Upper lobe of right lung (tissue), 1 donor: ENCODE data around the gene ADAMTS2. TPM values are rescaled to one million over a fixed set of nuclear protein-coding genes. Genes with fewer than 3 reads are reported as not detected.

Experiments
- ATAC-seq: fragments of 200-7000 bp; cut with Tn5 transposase; one replicate; pipeline ENCODE4 v1.9.1; 2020; ENCODE audit warnings: mild to moderate bottlenecking, moderate library complexity
- DNase-seq: peaks from one replicate; pipeline ENCODE4 v3.0.0-alpha.2; 2020
- H3K27ac ChIP-seq: fragments of 200-600 bp; one replicate; pipeline ENCODE4 v1.8.0; 2022
- H3K27me3 ChIP-seq: fragments of 200-600 bp; one replicate; pipeline ENCODE4 v1.8.0; 2022; ENCODE audit warnings: mild to moderate bottlenecking
- H3K36me3 ChIP-seq: fragments of 200-600 bp; one replicate; pipeline ENCODE4 v1.8.0; 2022
- H3K4me1 ChIP-seq: fragments of 200-600 bp; one replicate; pipeline ENCODE4 v1.8.0; 2022
- H3K4me3 ChIP-seq: fragments of 200-600 bp; one replicate; pipeline ENCODE4 v1.8.0; 2022; ENCODE audit warnings: mild to moderate bottlenecking
- H3K9me3 ChIP-seq: fragments of 200-600 bp; one replicate; pipeline ENCODE4 v1.8.0; 2022
- intact Hi-C: fragments of 100-400 bp; cut with DNase I; formaldehyde crosslinking; loops from one replicate; pipeline ENCODE4 v1.11.0; 2022
- total RNA-seq: library from RNA; stranded (reverse); fragmentation: NEBNext Ultra II Directional; extraction: Animal tissue kit (Norgen Biotek cat#: 25700); gene quantifications from one replicate; pipeline ENCODE4 v1.2.1, GENCODE V29; 2021
- TF ChIP-seq, protein P1 (sequence below): fragments of 200-600 bp; IDR thresholded peaks from one replicate; pipeline ENCODE4 v1.8.0; 2022; ENCODE audit warnings: antibody characterized with exemption
- donor health status: DM: no; HTN: yes; CAD: no; lungs with severe emphysema.

ADAMTS2 gene
- total RNA-seq, 1 donor from 2014 or later, result 16.4 TPM

DNA sequence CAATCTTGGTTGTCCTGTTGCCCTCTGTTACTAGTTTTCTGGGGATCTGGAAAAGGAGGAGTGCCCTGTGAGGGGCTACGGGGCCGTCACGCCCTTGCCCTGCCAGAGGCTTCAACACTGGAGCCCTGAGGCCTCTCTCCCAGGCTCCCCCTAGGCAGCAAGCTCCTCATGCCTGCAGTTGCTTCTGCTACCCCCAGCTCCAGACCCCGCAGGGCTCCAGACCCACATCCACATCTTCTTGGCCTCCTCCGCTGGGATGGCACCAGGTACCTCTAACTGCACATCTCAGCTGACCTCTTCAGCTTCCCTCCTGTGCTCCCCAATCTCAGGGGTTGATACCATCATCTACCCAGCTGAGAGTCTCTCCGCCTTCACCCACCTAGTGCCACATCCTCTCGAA lies 169.1 kb downstream of the ADAMTS2 start:
- TF ChIP-seq, protein P1, sequence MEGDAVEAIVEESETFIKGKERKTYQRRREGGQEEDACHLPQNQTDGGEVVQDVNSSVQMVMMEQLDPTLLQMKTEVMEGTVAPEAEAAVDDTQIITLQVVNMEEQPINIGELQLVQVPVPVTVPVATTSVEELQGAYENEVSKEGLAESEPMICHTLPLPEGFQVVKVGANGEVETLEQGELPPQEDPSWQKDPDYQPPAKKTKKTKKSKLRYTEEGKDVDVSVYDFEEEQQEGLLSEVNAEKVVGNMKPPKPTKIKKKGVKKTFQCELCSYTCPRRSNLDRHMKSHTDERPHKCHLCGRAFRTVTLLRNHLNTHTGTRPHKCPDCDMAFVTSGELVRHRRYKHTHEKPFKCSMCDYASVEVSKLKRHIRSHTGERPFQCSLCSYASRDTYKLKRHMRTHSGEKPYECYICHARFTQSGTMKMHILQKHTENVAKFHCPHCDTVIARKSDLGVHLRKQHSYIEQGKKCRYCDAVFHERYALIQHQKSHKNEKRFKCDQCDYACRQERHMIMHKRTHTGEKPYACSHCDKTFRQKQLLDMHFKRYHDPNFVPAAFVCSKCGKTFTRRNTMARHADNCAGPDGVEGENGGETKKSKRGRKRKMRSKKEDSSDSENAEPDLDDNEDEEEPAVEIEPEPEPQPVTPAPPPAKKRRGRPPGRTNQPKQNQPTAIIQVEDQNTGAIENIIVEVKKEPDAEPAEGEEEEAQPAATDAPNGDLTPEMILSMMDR, result no peak
- Histone ChIP-seq H3K36me3 (no peaks in the 10 kb centered on the region), H3K27ac (no peak overlapping the region), H3K4me3 (no peak overlapping the region), H3K4me1 (no peaks in the 10 kb centered on the region), H3K9me3 (no peaks in the 10 kb centered on the region), H3K27me3 (no peaks in the 10 kb centered on the region)
- intact Hi-C loops, result no loop called here
- DNase-seq, result no peak
- no peak for ATAC-seq

DNA sequence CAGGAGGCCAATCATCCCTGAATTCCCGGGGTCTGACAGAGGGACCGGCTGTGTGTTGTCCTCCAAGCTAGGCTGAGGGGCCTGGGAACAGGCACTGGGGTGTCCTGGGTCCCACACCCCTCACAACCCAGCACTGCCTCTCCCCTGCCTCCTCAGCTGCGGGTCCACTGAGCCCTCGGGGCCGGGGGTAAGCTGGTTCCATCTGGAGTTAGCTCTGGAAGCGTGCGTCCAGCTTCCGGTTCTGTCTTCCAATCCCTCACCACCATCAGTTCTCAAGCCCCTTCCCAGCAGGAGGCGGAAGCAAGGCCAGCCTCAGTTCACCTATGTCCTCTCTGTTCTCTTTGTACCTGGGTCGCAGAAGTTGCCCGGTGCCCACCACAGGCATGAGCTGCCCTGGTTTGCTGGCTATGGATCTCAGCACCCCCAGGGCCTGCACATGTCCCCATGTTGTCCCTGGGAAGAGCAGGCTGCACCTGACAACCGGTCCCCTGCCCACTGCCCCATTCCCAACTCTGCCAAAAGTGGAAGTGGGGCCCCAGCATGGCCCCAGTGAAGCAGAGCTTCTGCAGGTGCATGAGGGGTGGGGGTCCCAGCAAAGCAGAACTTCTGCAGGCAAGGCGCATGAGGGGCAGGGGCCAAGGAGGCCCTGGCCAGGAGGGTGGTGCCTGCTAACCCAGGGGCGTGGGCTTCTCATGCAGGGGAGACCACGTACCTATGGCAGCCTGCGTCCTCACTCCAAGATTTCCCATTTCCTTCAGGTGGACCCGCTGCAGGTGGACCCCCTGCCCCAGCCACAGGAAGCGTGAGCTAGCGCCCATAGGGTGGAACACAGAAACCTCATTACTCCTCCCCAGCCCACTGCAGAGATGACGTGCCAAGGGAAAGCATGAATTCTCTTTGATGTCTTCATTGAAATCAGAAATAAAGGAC lies 173.2 kb downstream of the ADAMTS2 start:
- TF ChIP-seq, protein P1, result no peak
- DNase-seq (no peak), ATAC-seq (no peak)
- intact Hi-C loops, result no loop called here
- Histone ChIP-seq H3K4me3 (no peak overlapping the region), H3K27me3 (peaks cover 4% of the 10 kb centered on the region), H3K9me3 (no peaks in the 10 kb centered on the region), H3K4me1 (peaks cover 6% of the 10 kb centered on the region), H3K36me3 (no peaks in the 10 kb centered on the region), H3K27ac (no peak overlapping the region)

DNA sequence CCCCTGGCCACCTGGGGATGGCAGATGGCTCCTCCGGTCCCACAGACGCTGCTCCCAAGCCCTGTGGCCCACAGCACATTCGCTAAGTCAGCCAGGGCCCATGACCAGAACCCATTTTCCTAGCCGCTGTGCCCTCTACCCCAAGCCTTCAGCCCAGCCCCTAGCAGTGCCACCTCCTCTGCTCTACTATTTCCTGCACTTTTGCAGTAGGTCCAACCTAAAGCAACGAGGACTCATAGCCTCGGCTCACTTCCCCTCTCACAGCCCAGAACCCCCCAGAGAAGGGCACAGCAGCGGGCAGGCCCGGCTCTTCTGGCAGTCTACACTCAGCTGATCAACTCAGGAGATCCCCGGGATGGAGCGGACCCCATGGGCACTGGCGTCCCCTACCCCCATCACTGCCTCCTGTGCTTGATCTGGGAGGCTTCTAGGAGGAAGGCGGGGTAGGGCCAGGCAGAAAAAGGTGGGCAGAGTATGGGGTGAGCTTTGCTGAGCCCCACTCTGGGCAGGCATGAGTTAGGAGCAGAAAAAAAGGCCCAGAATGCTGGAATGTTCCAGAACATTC lies 173.9 kb downstream of the ADAMTS2 start:
- H3K27me3 ChIP-seq, result peaks cover 9% of the 10 kb centered on the region
- H3K36me3 ChIP-seq, result no peaks in the 10 kb centered on the region
- no peak overlapping the region for H3K4me3 ChIP-seq
- ATAC-seq (no peak), DNase-seq (no peak)
- intact Hi-C loops, result no loop called here
- TF ChIP-seq, protein P1, result no peak
- H3K9me3 ChIP-seq, result no peaks in the 10 kb centered on the region
- H3K4me1 ChIP-seq, result peaks cover 9% of the 10 kb centered on the region
- H3K27ac ChIP-seq, result no peak overlapping the region

DNA sequence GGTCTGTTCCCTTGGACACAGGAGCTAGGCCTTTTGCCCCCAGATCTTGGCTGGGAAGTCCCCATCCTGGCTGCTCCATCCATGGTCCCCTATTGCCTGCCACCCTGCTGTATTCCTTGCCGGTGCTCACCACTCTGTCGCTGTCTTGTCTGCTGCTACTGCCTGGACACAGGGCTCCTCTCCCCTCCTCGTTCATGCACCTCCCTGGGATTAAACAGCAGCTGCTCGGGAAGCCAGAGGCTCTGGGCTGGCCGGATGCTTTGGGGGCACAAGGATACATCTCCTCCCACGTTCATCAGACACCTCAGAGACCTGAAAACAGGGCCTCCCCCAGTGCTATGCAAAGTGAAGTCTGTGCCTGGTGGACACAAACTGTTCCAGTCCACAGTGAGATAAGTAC lies 174.7 kb downstream of the ADAMTS2 start:
- Histone ChIP-seq H3K27me3 (peaks cover 10% of the 10 kb centered on the region), H3K36me3 (no peaks in the 10 kb centered on the region), H3K4me3 (no peak overlapping the region), H3K27ac (no peak overlapping the region), H3K9me3 (no peaks in the 10 kb centered on the region), H3K4me1 (peaks cover 9% of the 10 kb centered on the region)
- ATAC-seq (no peak), DNase-seq (no peak)
- TF ChIP-seq, protein P1, result no peak
- intact Hi-C loops, result no loop called here

DNA sequence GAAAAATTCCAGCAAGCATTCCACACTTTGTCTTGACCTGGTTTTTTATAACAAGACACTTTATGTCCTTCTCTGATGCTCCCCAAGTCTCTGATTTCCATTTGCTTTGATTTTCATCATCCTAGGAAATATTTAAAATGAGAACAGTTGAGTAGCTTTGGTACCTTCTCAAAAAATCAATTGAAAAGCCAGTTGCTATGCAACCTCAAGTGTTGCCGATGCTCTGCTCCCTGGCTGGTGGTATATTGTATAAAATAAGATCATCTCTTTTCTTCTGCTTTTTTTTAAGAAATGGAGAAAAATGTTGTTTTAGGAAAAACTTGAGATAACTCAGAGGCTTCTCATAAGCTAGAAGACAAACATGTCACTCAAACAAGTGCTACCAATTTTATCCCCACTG lies 175.4 kb downstream of the ADAMTS2 start:
- TF ChIP-seq, protein P1, result no peak
- intact Hi-C loops, result loop anchor here (10.0 kb wide), 1 partner anchor 325 kb away; no protein-coding TSS in a partner anchor
- ATAC-seq, result no peak
- Histone ChIP-seq H3K27me3 (peaks cover 10% of the 10 kb centered on the region), H3K9me3 (no peaks in the 10 kb centered on the region), H3K36me3 (no peaks in the 10 kb centered on the region), H3K27ac (no peak overlapping the region), H3K4me1 (peaks cover 9% of the 10 kb centered on the region), H3K4me3 (no peak overlapping the region)
- DNase-seq, result no peak
